Ovary (tissue), 3 donors: ENCODE results near the gene HOXC13.

ENCODE experiments used
- CTCF ChIP-seq, 3 donors: fragments of 450-650 bp in 2 of 3; fragments of 200-600 bp in 1 of 3; IDR thresholded peaks; one replicate each; pipeline versions ENCODE4 v1.5.1 to v1.8.0; 2016 to 2022; ENCODE audit warnings: antibody characterized with exemption in 3 of 3, mild to moderate bottlenecking in 1 of 3
- EP300 ChIP-seq: sonication (generic); formaldehyde crosslinking; IDR thresholded peaks from one replicate; pipeline ENCODE4 v1.6.1; 2017; ENCODE audit warnings: antibody characterized with exemption
- POLR2A ChIP-seq: fragments of 450-650 bp; IDR thresholded peaks from one replicate; pipeline ENCODE4 v1.6.1; 2017; ENCODE audit warnings: antibody characterized with exemption, mild to moderate bottlenecking, moderate library complexity
- donor health status: DM: no; HTN: no; CAD: no.

GRCh38 chr12:53947743-53948142 is 9.1 kb downstream of the HOXC13 start:
- no peak for TF ChIP-seq CTCF (IDR thresholded peaks at IDR 0.05)
- TF ChIP-seq POLR2A = no peak
- no peak for TF ChIP-seq EP300
